Right lobe of liver (tissue), 6 donors: ENCODE measurements around the gene FYN. TPM values are rescaled to one million over a fixed set of nuclear protein-coding genes. Genes with fewer than 3 reads are reported as not detected.

ENCODE experiments used
- ATAC-seq, 4 donors: fragments of 200-7000 bp; cut with Tn5 transposase; one replicate each; pipeline ENCODE4 v1.9.1; 2020; ENCODE audit warnings: mild to moderate bottlenecking in 4 of 4, moderate library complexity in 4 of 4
- DNase-seq, 3 donors: peaks; one replicate each; pipeline ENCODE4 v3.0.0-alpha.2; 2020
- H3K27ac ChIP-seq, 3 donors: fragments of 200-600 bp; one replicate each; pipeline ENCODE4 v1.8.0; 2022
- H3K27me3 ChIP-seq, 2 donors: fragments of 200-600 bp; one replicate each; pipeline ENCODE4 v1.8.0; 2022
- H3K36me3 ChIP-seq, 4 donors: fragments of 200-600 bp; sonication (generic) in 1 of 4; one replicate each; pipeline versions ENCODE4 v1.5.1 to v1.8.0; 2017 to 2022; ENCODE audit warnings: control low read depth in 1 of 4
- H3K4me1 ChIP-seq, 4 donors: fragments of 200-600 bp; sonication (generic) in 1 of 4; one replicate each; pipeline versions ENCODE4 v1.5.1 to v1.8.0; 2017 to 2022; ENCODE audit warnings: control low read depth in 1 of 4
- H3K4me3 ChIP-seq, 3 donors: fragments of 200-600 bp; one replicate each; pipeline ENCODE4 v1.8.0; 2022
- H3K9me3 ChIP-seq, 4 donors: fragments of 200-600 bp; sonication (generic) in 1 of 4; one replicate each; pipeline versions ENCODE4 v1.5.1 to v1.8.0; 2017 to 2022; ENCODE audit warnings: control low read depth in 1 of 4
- POLR2A ChIP-seq: fragments of 450-650 bp; IDR thresholded peaks from one replicate; pipeline ENCODE4 v1.6.1; 2017; ENCODE audit warnings: antibody characterized with exemption, mild to moderate bottlenecking
- WGBS: methylation state at CpG from one replicate; pipeline ENCODE4 v1.1.6; 2018; ENCODE audit warnings: low coverage, low lambda C conversion rate; ENCODE audit not compliant: insufficient coverage; ENCODE audit errors: missing lambda C conversion rate; 5-methylcytosine and 5-hydroxymethylcytosine counted together
- intact Hi-C, 2 donors: fragments of 100-400 bp; cut with DNase I; formaldehyde crosslinking; loops; one replicate each; pipeline versions ENCODE4 v1.11.2 to v1.14.1; 2022
- total RNA-seq, 6 experiments: library from RNA; depleted of rRNA in 2 of 6; stranded (reverse); fragments of >200 nt in 2 of 6; fragmentation: NEBNext Ultra II Directional in 3 of 6; extraction: Animal tissue kit (Norgen Biotek cat#: 25700) in 3 of 6; gene quantifications; one replicate each; pipeline versions ENCODE4 v1.1.0 to v1.2.4, GENCODE V29; 2016 to 2023
- TF ChIP-seq, protein P1 (sequence below), 4 donors: fragments of 200-600 bp in 3 of 4; fragments of 450-650 bp in 1 of 4; IDR thresholded peaks; one replicate each; pipeline versions ENCODE4 v1.5.1 to v1.8.0; 2016 to 2022; ENCODE audit warnings: antibody characterized with exemption in 4 of 4, mild to moderate bottlenecking in 2 of 4
- donor health status: DM: no; HTN: yes; CAD: no.
- donor health status: DM: no; HTN: no; CAD: no.
- donor health status: DM: no; HTN: no; CAD: no.
- donor health status: DM: no; HTN: yes; CAD: no.
- donor health status: DM: no; HTN: yes; CAD: no.

Gene FYN
- total RNA-seq, 6 experiments from 2014 or later, result 16.8 to 33.7 (median 23.5) TPM

DNA sequence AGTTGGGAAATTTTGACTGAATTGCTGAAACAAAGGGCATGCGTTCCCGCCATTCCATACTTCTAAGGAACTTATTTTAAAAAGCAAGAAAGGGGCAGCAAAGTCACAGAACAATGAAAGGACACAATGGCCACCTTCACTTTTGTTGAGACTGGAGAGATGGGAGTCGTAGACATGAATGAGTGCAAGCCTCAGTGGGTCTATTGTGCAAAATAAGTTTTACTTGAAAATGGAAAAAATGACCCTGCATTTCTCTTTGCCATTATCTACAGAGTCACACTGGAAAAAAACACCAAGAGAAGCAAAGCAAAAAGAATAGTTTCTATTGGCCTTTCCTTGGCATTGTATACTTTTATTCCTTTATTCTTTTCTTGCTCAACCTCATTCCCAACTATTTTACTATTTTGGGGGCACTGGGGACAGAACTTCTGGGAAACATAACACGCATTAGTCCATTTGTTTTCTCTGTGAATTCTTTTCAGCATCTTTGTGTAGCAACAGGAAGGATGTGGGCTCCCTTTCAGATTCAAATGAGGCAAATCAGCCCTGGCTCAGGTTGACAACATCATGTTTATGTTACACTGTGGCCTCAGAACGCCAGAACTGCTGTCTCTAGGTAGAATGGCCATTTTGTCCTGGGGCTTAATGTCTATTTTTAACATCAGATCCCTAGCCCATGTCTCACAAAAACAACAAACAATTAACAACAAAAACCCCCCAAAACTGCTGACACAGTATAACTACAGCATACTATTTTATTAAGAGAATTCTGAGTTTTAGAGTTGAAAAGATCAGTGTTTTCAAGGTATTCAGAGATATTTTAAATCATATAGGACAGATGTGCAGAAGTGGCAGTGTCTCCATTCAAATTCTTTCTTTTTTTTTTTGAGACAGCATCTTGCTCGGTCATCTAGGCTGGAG, 122.2 kb downstream of the FYN start:
- Histone ChIP-seq H3K9me3 (no peaks in the 10 kb centered on the region), H3K27ac (peak overlapping the region in 2 of 3 donors; percentile 14 to 27), H3K36me3 (no peaks in the 10 kb centered on the region), H3K4me3 (no peak overlapping the region), H3K27me3 (no peaks in the 10 kb centered on the region), H3K4me1 (no peaks in the 10 kb centered on the region)
- WGBS, result 60% methylated on average over 6 of the region's 6 CpGs
- TF ChIP-seq, protein P1, sequence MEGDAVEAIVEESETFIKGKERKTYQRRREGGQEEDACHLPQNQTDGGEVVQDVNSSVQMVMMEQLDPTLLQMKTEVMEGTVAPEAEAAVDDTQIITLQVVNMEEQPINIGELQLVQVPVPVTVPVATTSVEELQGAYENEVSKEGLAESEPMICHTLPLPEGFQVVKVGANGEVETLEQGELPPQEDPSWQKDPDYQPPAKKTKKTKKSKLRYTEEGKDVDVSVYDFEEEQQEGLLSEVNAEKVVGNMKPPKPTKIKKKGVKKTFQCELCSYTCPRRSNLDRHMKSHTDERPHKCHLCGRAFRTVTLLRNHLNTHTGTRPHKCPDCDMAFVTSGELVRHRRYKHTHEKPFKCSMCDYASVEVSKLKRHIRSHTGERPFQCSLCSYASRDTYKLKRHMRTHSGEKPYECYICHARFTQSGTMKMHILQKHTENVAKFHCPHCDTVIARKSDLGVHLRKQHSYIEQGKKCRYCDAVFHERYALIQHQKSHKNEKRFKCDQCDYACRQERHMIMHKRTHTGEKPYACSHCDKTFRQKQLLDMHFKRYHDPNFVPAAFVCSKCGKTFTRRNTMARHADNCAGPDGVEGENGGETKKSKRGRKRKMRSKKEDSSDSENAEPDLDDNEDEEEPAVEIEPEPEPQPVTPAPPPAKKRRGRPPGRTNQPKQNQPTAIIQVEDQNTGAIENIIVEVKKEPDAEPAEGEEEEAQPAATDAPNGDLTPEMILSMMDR (IDR thresholded peaks at IDR 0.05), result no peak
- no peak for TF ChIP-seq POLR2A
- intact Hi-C loops, result no loop called here
- ATAC-seq (peak; percentile 49 to 58 (median 54)), DNase-seq (no peak)

DNA sequence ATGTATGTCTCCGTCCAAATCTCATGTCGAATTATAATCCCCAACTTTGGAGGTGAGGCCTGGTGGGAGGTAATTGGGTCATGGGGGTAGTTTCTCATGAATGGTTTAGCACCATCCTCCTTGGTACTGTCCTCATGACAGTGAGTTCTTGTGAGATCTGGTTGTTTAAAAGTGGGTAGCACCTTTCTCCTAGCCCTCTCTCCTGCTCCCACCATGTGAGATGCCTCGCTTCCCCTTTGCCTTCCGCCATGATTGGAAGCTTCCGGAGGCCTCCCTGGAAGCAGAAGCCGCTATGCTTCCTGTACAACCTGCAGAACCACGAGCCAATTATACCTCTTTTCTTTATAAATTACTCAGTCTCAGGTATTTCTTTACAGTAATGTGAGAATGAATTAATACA, 123.1 kb downstream of the FYN start:
- ATAC-seq (no peak), DNase-seq (no peak)
- Histone ChIP-seq H3K27ac (no peak overlapping the region), H3K36me3 (no peaks in the 10 kb centered on the region), H3K4me3 (no peak overlapping the region), H3K27me3 (no peaks in the 10 kb centered on the region), H3K9me3 (no peaks in the 10 kb centered on the region), H3K4me1 (no peaks in the 10 kb centered on the region)
- WGBS, result 73% methylated on average over 5 of the region's 7 CpGs
- intact Hi-C loops, result no loop called here
- TF ChIP-seq POLR2A, result no peak
- TF ChIP-seq, protein P1 (IDR thresholded peaks at IDR 0.05), result no peak

DNA sequence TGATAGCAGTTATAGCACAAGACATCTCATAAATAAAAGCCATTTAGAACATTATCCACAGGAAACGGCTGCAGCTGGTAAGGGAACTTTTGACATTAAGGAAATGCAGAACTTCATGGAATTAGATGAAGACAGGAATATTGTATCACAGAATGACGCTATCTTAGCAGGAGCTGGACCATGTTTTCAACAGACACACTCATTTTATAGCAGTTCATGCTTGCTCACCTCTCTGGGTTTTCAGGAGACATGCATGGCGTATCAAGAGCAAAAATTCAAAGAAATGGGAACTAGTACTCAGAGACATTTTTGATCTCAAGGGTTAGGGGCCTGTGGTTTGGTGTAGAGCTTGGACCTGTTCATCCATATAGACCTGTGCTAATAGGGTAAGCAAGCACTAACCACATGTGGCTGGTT, 125.0 kb downstream of the FYN start:
- ATAC-seq, result peak; percentile 27 to 72 (median 56)
- no peaks in the 10 kb centered on the region for H3K9me3 ChIP-seq
- intact Hi-C loops, result no loop called here
- no peak for DNase-seq
- no peak for TF ChIP-seq POLR2A
- WGBS, result 51% methylated on average over 3 of the region's 3 CpGs
- peak overlapping the region in 2 of 3 donors; percentile 29 to 34 for H3K27ac ChIP-seq
- H3K4me1 ChIP-seq, result no peaks in the 10 kb centered on the region
- no peak overlapping the region for H3K4me3 ChIP-seq
- H3K27me3 ChIP-seq, result no peaks in the 10 kb centered on the region
- no peaks in the 10 kb centered on the region for H3K36me3 ChIP-seq

DNA sequence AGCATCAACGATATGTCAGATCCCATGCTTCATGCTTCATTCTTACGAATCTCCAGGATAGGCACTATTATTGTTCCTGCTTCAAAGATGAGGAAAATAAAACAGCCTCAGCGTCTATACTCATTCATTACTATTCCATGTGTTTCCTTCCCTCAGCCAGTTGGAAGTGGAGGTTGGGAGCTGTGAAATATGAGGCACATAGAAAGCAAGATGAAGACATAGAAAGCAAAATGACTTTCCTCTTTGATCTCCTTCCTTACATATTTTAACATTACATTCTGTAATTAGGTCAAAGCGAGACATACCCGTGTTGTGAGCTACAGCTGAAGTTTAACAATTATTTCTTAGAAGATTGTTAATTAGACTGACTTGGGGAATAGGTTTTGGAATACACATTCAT, 125.4 kb downstream of the FYN start:
- no peak overlapping the region for H3K4me3 ChIP-seq
- ATAC-seq (peak; percentile 10 to 44 (median 29)), DNase-seq (no peak)
- peak overlapping the region in 2 of 3 donors; percentile 29 to 34 for H3K27ac ChIP-seq
- no peaks in the 10 kb centered on the region for H3K27me3 ChIP-seq
- H3K36me3 ChIP-seq, result no peaks in the 10 kb centered on the region
- 49% methylated on average over 5 of the region's 5 CpGs for WGBS
- intact Hi-C loops, result no loop called here
- no peaks in the 10 kb centered on the region for H3K9me3 ChIP-seq
- no peak for TF ChIP-seq POLR2A
- TF ChIP-seq, protein P1 (IDR thresholded peaks at IDR 0.05), result no peak
- H3K4me1 ChIP-seq, result no peaks in the 10 kb centered on the region

DNA sequence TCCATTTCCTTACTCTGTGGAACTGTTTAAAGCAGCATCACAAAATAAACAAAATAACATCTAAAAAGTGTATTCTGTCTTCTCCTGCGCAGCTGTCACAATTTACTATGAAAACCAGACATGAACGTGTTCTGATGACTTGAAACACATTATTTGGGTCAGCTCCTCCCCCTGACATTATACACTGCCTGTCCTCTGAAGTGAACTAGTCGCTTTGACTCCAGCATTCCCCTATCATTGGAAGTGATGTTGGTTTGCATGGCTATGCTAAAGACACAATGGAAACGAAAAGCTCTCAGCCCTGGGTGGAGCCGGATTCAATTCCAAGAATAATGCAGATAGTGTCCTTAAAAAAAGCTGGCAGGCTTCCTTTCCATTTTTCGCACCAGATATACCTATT, 125.9 kb downstream of the FYN start:
- peak overlapping the region; percentile 29 to 36 (median 34) for H3K27ac ChIP-seq
- no peaks in the 10 kb centered on the region for H3K4me1 ChIP-seq
- ATAC-seq (peak; percentile 8 to 36 (median 22)), DNase-seq (no peak)
- WGBS, result 48% methylated on average over 6 of the region's 6 CpGs
- H3K9me3 ChIP-seq, result no peaks in the 10 kb centered on the region
- no peak overlapping the region for H3K4me3 ChIP-seq
- H3K36me3 ChIP-seq, result no peaks in the 10 kb centered on the region
- intact Hi-C loops, result no loop called here
- H3K27me3 ChIP-seq, result no peaks in the 10 kb centered on the region
- TF ChIP-seq POLR2A, result no peak
- TF ChIP-seq, protein P1 (IDR thresholded peaks at IDR 0.05), result no peak
